ENCODE results near the gene STRBP. TPM values are rescaled to one million over a fixed set of nuclear protein-coding genes. Genes with fewer than 3 reads are reported as not detected.

STRBP gene
- total and polyA plus RNA-seq, 9 donors, result 4.9 to 18.8 (median 11.2) TPM

DNA sequence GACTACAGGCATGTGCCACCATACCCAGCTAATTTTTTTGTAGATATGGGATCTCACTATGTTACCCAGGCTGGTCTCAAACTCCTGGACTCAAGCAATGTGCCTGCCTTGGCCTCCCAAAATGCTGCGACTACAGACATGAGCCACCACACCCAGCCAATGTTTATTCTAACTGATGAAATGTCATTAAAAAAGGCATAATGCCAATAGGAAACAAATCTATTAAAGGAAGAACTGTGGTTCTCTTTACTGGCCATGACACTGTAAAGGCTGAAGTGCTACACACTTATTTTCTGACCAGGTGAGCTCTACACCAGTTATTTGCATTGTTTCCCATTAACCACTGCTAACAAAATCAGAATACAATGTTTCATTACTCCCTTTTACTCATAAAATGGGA is 106.0 kb downstream of the STRBP start:
- H3K27me3 ChIP-seq, result no peaks in the 10 kb centered on the region
- H3K4me3 ChIP-seq, result no peak overlapping the region
- no peak for TF ChIP-seq EP300 (IDR thresholded peaks at IDR 0.05)
- TF ChIP-seq, protein P1, sequence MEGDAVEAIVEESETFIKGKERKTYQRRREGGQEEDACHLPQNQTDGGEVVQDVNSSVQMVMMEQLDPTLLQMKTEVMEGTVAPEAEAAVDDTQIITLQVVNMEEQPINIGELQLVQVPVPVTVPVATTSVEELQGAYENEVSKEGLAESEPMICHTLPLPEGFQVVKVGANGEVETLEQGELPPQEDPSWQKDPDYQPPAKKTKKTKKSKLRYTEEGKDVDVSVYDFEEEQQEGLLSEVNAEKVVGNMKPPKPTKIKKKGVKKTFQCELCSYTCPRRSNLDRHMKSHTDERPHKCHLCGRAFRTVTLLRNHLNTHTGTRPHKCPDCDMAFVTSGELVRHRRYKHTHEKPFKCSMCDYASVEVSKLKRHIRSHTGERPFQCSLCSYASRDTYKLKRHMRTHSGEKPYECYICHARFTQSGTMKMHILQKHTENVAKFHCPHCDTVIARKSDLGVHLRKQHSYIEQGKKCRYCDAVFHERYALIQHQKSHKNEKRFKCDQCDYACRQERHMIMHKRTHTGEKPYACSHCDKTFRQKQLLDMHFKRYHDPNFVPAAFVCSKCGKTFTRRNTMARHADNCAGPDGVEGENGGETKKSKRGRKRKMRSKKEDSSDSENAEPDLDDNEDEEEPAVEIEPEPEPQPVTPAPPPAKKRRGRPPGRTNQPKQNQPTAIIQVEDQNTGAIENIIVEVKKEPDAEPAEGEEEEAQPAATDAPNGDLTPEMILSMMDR (IDR thresholded peaks at IDR 0.05), result no peak
- no peak for TF ChIP-seq POLR2A (IDR thresholded peaks at IDR 0.05)
- H3K4me1 ChIP-seq (ENCODE audit: insufficient read depth), result no peaks in the 10 kb centered on the region
- H3K36me3 ChIP-seq, result no peaks in the 10 kb centered on the region
- intact Hi-C loops (cut with DNase I), result no loop called here
- no peaks in the 10 kb centered on the region for H3K9me3 ChIP-seq
- DNase-seq, result no peak
- 83 to 97% (median 95%) methylated on average over 1 of the region's 1 CpG for WGBS, 3 donors
- no peak overlapping the region for H3K27ac ChIP-seq

DNA sequence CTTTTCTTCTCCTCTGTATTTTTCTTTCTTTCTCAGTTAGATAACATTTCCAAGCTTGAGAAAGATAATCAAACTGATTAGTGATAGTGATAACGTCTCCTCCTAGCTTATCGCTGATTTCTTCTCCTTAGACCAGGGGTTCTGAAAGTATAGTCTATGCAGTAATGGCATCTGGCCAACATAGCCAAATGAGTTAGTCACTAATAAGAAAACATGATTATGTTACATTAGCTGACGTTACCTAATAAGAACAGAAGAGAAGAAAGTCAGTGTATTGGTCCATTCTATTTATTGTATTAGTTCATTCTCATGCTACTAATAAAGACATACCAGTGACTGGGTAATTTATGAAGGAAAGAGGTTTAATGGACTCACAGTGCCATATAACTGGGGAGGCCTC is 111.2 kb downstream of the STRBP start:
- no peak for DNase-seq
- Histone ChIP-seq H3K9me3 (no peaks in the 10 kb centered on the region), H3K36me3 (no peaks in the 10 kb centered on the region), H3K27me3 (no peaks in the 10 kb centered on the region), H3K4me3 (no peak overlapping the region), H3K27ac (no peak overlapping the region), H3K4me1 (ENCODE audit: insufficient read depth) (no peaks in the 10 kb centered on the region)
- intact Hi-C loops (cut with DNase I), result no loop called here
- 87 to 93% (median 88%) methylated on average over 3 of the region's 3 CpGs for WGBS, 3 donors
- no peak for TF ChIP-seq EP300 (IDR thresholded peaks at IDR 0.05)
- TF ChIP-seq, protein P1 (IDR thresholded peaks at IDR 0.05), result no peak
- TF ChIP-seq POLR2A (IDR thresholded peaks at IDR 0.05), result no peak

DNA sequence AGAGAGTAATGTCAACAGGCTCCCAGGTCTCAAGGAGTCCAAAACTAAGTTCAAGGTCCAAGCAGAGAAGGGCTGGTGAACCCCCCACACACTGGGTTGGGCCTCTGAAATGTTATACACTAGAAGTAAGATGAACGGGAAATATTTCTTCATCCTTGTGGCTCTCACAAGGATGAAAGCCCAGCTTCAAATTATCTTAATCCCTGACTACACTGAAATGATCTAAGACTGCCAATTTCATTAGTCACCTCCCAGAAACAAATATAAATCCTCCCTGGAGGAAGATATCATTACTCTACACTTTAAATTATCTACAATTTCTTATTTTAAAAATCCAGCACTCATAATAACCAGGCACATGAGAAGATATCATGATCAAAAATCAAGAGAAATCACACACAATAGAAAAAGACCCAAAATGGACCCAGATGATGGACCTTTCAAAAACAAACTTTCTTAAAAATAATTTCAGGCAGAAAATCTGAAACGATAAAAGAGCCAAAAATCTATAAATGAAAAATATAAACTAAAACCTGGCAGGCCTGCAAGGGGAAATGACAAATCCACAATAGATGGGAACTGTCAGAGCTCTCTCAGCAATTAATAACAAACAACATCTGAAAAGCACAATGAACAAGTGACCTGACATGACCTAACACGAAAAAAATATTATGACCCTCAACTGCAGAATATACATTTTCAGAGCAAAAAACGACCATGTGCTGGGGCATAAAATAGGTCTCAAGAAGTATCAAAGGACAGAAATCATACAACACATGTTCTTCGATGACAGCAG is 117.5 kb downstream of the STRBP start:
- no peak overlapping the region for H3K4me3 ChIP-seq
- no peak overlapping the region for H3K27ac ChIP-seq
- TF ChIP-seq EP300 (IDR thresholded peaks at IDR 0.05) (no peak), POLR2A (IDR thresholded peaks at IDR 0.05) (no peak)
- TF ChIP-seq, protein P1 (IDR thresholded peaks at IDR 0.05), result no peak
- no peaks in the 10 kb centered on the region for H3K36me3 ChIP-seq
- intact Hi-C loops (cut with DNase I), result no loop called here
- H3K9me3 ChIP-seq, result no peaks in the 10 kb centered on the region
- DNase-seq, result no peak
- WGBS, 3 donors, result 90 to 91% (median 90%) methylated on average over 5 of the region's 5 CpGs
- no peaks in the 10 kb centered on the region for H3K27me3 ChIP-seq
- H3K4me1 ChIP-seq (ENCODE audit: insufficient read depth), result no peaks in the 10 kb centered on the region

DNA sequence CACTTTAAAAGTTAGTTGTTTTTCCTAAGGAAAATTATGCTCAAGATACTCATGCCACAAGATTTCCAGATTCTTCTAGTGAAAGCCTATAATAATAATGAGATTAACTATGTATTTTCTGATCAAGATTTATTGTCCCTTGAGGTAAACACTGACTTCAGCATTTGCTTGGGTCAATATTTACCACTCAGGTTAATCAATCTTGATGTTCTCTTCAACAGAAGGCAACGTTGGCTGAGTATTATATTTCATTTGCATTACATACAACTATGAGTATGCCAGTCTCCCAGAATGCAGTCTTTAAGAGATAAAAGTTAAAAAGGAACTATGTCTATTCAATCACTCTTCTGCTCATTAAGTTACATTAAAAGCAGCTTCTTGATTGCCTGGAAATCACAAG is 119.3 kb downstream of the STRBP start:
- Histone ChIP-seq H3K27me3 (no peaks in the 10 kb centered on the region), H3K4me1 (ENCODE audit: insufficient read depth) (no peaks in the 10 kb centered on the region), H3K9me3 (no peaks in the 10 kb centered on the region), H3K27ac (no peak overlapping the region), H3K36me3 (no peaks in the 10 kb centered on the region), H3K4me3 (no peak overlapping the region)
- 36 to 44% (median 42%) methylated on average over 1 of the region's 1 CpG for WGBS, 3 donors
- no peak for TF ChIP-seq POLR2A (IDR thresholded peaks at IDR 0.05)
- TF ChIP-seq, protein P1 (IDR thresholded peaks at IDR 0.05), result no peak
- TF ChIP-seq EP300 (IDR thresholded peaks at IDR 0.05), result no peak
- intact Hi-C loops (cut with DNase I), result no loop called here
- DNase-seq, result no peak
